Measurements from ENCODE around the gene CDH2. TPM values are rescaled to one million over a fixed set of nuclear protein-coding genes. Genes with fewer than 3 reads are reported as not detected.

The CDH2 gene
- total and polyA plus RNA-seq, 2 donors (not counting 1 experiment from before 2014, with no cell fraction given): 2.0 to 15.3 TPM

- H3K9me3 ChIP-seq (ENCODE audit: control insufficient read depth, insufficient read depth, low read depth, low read length): no peaks in the 10 kb centered on the region
- H3K27ac ChIP-seq (ENCODE audit: insufficient read depth, low read length): no peak overlapping the region
- H3K4me1 ChIP-seq (ENCODE audit: control insufficient read depth, extremely low read depth, insufficient read depth, low read length): no peaks in the 10 kb centered on the region
- H3K79me2 ChIP-seq (ENCODE audit: control insufficient read depth, insufficient read depth, low read length): no peaks in the 10 kb centered on the region
- no peaks in the 10 kb centered on the region for H3K36me3 ChIP-seq (ENCODE audit: control insufficient read depth, insufficient read depth, low read length)
- no peak overlapping the region for H2AFZ ChIP-seq (ENCODE audit: low read length)
- no peak overlapping the region for H3K4me3 ChIP-seq (replicated peaks in 1 of 4; ENCODE audit: control extremely low read depth in 1 of 4, insufficient read depth in 1 of 4, low read depth in 3 of 4, low read length in 4 of 4)
- H3K4me2 ChIP-seq (ENCODE audit: extremely low read depth, insufficient read depth, low read length): no peak overlapping the region
- no peak for DNase-seq (ENCODE audit: low read depth in 2 of 2)
- H4K20me1 ChIP-seq (ENCODE audit: control insufficient read depth, extremely low read depth, insufficient read depth, low read length): no peaks in the 10 kb centered on the region
- TF ChIP-seq CTCF (conservative IDR thresholded peaks at IDR 0.05 in 1 of 2, IDR thresholded peaks at IDR 0.05 in 1 of 2; ENCODE audit: low read depth in 1 of 2, low read length in 2 of 2): no peak
- TF ChIP-seq EZH2 (IDR thresholded peaks at IDR 0.05; ENCODE audit: low read length, missing control alignments): no peak
- no peak overlapping the region for H3K9ac ChIP-seq (ENCODE audit: insufficient read depth, low read length)
- no peaks in the 10 kb centered on the region for H3K27me3 ChIP-seq (ENCODE audit: control insufficient read depth, insufficient read depth, low read length)
Measured at GRCh38 chr18:28015671-28016070, 161.3 kb downstream of the CDH2 start.

- no peaks in the 10 kb centered on the region for H3K9me3 ChIP-seq (ENCODE audit: control insufficient read depth, insufficient read depth, low read depth, low read length)
- H3K4me1 ChIP-seq (ENCODE audit: control insufficient read depth, extremely low read depth, insufficient read depth, low read length): no peaks in the 10 kb centered on the region
- H3K36me3 ChIP-seq (ENCODE audit: control insufficient read depth, insufficient read depth, low read length): no peaks in the 10 kb centered on the region
- peak; percentile 13 to 52 for DNase-seq (ENCODE audit: low read depth in 2 of 2)
- H3K27me3 ChIP-seq (ENCODE audit: control insufficient read depth, insufficient read depth, low read length): no peaks in the 10 kb centered on the region
- no peak overlapping the region for H3K4me2 ChIP-seq (ENCODE audit: extremely low read depth, insufficient read depth, low read length)
- no peak overlapping the region for H3K9ac ChIP-seq (ENCODE audit: insufficient read depth, low read length)
- H3K4me3 ChIP-seq (replicated peaks in 1 of 4; ENCODE audit: control extremely low read depth in 1 of 4, insufficient read depth in 1 of 4, low read depth in 3 of 4, low read length in 4 of 4): no peak overlapping the region
- TF ChIP-seq CTCF (conservative IDR thresholded peaks at IDR 0.05 in 1 of 2, IDR thresholded peaks at IDR 0.05 in 1 of 2; ENCODE audit: low read depth in 1 of 2, low read length in 2 of 2) (peak; percentile 45 to 64), EZH2 (IDR thresholded peaks at IDR 0.05; ENCODE audit: low read length, missing control alignments) (no peak)
- no peak overlapping the region for H3K27ac ChIP-seq (ENCODE audit: insufficient read depth, low read length)
- no peaks in the 10 kb centered on the region for H4K20me1 ChIP-seq (ENCODE audit: control insufficient read depth, extremely low read depth, insufficient read depth, low read length)
- H2AFZ ChIP-seq (ENCODE audit: low read length): no peak overlapping the region
- H3K79me2 ChIP-seq (ENCODE audit: control insufficient read depth, insufficient read depth, low read length): no peaks in the 10 kb centered on the region
Measured at GRCh38 chr18:28013066-28013465, 163.9 kb downstream of the CDH2 start.

GRCh38 chr18:28012336-28012735 lies 164.6 kb downstream of the CDH2 start:
- no peak overlapping the region for H3K27ac ChIP-seq (ENCODE audit: insufficient read depth, low read length)
- H2AFZ ChIP-seq (ENCODE audit: low read length): no peak overlapping the region
- H3K4me3 ChIP-seq (replicated peaks in 1 of 4; ENCODE audit: control extremely low read depth in 1 of 4, insufficient read depth in 1 of 4, low read depth in 3 of 4, low read length in 4 of 4): no peak overlapping the region
- H3K9me3 ChIP-seq (ENCODE audit: control insufficient read depth, insufficient read depth, low read depth, low read length): no peaks in the 10 kb centered on the region
- H3K4me2 ChIP-seq (ENCODE audit: extremely low read depth, insufficient read depth, low read length): no peak overlapping the region
- H3K36me3 ChIP-seq (ENCODE audit: control insufficient read depth, insufficient read depth, low read length): no peaks in the 10 kb centered on the region
- no peaks in the 10 kb centered on the region for H3K4me1 ChIP-seq (ENCODE audit: control insufficient read depth, extremely low read depth, insufficient read depth, low read length)
- TF ChIP-seq EZH2 (IDR thresholded peaks at IDR 0.05; ENCODE audit: low read length, missing control alignments) (no peak), CTCF (conservative IDR thresholded peaks at IDR 0.05 in 1 of 2, IDR thresholded peaks at IDR 0.05 in 1 of 2; ENCODE audit: low read depth in 1 of 2, low read length in 2 of 2) (no peak)
- no peaks in the 10 kb centered on the region for H3K79me2 ChIP-seq (ENCODE audit: control insufficient read depth, insufficient read depth, low read length)
- H3K27me3 ChIP-seq (ENCODE audit: control insufficient read depth, insufficient read depth, low read length): no peaks in the 10 kb centered on the region
- no peak for DNase-seq (ENCODE audit: low read depth in 2 of 2)
- no peaks in the 10 kb centered on the region for H4K20me1 ChIP-seq (ENCODE audit: control insufficient read depth, extremely low read depth, insufficient read depth, low read length)
- no peak overlapping the region for H3K9ac ChIP-seq (ENCODE audit: insufficient read depth, low read length)
